Cardiac muscle cell (in vitro differentiated cells and primary cell): Measurements from ENCODE around the gene MTUS2. TPM values are rescaled to one million over a fixed set of nuclear protein-coding genes. Genes with fewer than 3 reads are reported as not detected.

Experiments
- DNase-seq, 2 donors: peaks; one replicate each; pipeline versions ENCODE4 v3.0.0 to v3.0.0-alpha.2; 2010 to 2017; ENCODE audit warnings: low read depth in 1 of 2, low spot score in 1 of 2
- H3K27ac ChIP-seq: fragments of 200-600 bp; sonication (generic); 2 replicates; pipeline ENCODE4 v1.5.1; 2016
- H3K27me3 ChIP-seq: fragments of 200-600 bp; sonication (generic); 2 replicates; pipeline ENCODE4 v1.6.0; 2016; ENCODE audit warnings: control low read depth
- H3K36me3 ChIP-seq: fragments of 200-600 bp; sonication (generic); 2 replicates; pipeline ENCODE4 v1.5.1; 2016; ENCODE audit warnings: control low read depth
- H3K4me1 ChIP-seq: fragments of 200-600 bp; sonication (generic); 2 replicates; pipeline ENCODE4 v1.8.1; 2017; ENCODE audit warnings: low read depth, mild to moderate bottlenecking, mixed run types
- H3K4me3 ChIP-seq: fragments of 200-600 bp; sonication (generic); 2 replicates; pipeline ENCODE4 v1.5.1; 2016; ENCODE audit warnings: mild to moderate bottlenecking
- H3K9me3 ChIP-seq: fragments of 200-600 bp; sonication (generic); 2 replicates; pipeline ENCODE4 v1.5.1; 2017; ENCODE audit warnings: low read depth, mild to moderate bottlenecking, control low read depth
- polyA plus RNA-seq: library from polyadenylated mRNA; unstranded; fragments of >200 nt; fragmentation: Nextera tagmentation; extraction: Ambion mirVana; gene quantifications from 2 replicates; pipeline ENCODE4 v1.2.1, GENCODE V29; 2016
- total RNA-seq: library from RNA; depleted of rRNA; stranded (reverse); fragments of >200 nt; gene quantifications from 2 replicates; pipeline ENCODE4 v1.2.3, GENCODE V29; 2016
- TF ChIP-seq, protein P1 (sequence below): IDR thresholded peaks from 2 replicates; pipeline ENCODE4 v1.5.1; 2012; ENCODE audit warnings: low read depth, mild to moderate bottlenecking, low read length

MTUS2 gene
- total and polyA plus RNA-seq, 2 experiments from 2014 or later = 31.6 to 96.9 TPM

DNA sequence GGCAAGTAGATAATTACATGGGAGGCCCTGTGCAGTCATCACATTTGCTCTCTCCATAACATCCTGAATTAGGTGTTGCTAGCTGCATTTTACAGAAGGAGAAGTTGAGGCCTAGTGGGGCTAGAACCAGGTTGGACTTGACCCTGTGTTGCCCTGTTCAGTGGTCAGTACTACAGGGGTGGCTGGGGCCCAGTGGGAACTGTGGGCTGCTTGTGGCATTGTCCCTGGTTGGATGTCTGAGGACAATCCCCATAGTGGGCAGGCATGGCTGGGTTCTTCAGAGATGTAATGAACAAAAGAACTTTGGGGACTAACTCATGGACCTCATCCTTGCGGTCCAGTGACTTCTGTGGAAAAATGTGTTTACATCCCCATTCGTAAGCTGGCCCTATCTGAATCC is 38.9 kb downstream of the MTUS2 start:
- Histone ChIP-seq H3K36me3 (no peaks in the 10 kb centered on the region), H3K4me1 (no peaks in the 10 kb centered on the region), H3K9me3 (no peaks in the 10 kb centered on the region), H3K4me3 (no peak overlapping the region), H3K27ac (no peak overlapping the region), H3K27me3 (no peaks in the 10 kb centered on the region)
- no peak for DNase-seq
- TF ChIP-seq, protein P1, sequence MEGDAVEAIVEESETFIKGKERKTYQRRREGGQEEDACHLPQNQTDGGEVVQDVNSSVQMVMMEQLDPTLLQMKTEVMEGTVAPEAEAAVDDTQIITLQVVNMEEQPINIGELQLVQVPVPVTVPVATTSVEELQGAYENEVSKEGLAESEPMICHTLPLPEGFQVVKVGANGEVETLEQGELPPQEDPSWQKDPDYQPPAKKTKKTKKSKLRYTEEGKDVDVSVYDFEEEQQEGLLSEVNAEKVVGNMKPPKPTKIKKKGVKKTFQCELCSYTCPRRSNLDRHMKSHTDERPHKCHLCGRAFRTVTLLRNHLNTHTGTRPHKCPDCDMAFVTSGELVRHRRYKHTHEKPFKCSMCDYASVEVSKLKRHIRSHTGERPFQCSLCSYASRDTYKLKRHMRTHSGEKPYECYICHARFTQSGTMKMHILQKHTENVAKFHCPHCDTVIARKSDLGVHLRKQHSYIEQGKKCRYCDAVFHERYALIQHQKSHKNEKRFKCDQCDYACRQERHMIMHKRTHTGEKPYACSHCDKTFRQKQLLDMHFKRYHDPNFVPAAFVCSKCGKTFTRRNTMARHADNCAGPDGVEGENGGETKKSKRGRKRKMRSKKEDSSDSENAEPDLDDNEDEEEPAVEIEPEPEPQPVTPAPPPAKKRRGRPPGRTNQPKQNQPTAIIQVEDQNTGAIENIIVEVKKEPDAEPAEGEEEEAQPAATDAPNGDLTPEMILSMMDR = no peak

DNA sequence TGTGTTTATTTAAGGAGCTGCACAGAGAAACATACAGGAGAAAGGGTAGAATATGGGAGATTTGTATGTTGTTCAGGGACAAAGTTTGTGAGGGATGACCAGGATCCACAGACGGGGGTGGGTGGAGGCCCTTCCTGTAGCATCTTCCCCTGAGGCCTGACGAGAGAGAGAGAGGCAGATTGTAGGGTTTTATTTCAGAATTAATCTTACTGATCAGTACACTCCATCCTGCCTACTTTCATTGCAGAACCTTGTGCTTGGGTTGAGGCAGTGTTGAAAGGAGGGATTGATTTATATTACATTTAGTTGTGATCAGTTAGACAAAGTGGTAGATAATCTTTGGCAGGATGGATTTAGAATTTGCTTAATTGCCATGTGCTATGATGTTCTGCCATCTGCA is 39.6 kb downstream of the MTUS2 start:
- Histone ChIP-seq H3K27me3 (no peaks in the 10 kb centered on the region), H3K27ac (no peak overlapping the region), H3K36me3 (no peaks in the 10 kb centered on the region), H3K9me3 (no peaks in the 10 kb centered on the region), H3K4me3 (no peak overlapping the region), H3K4me1 (no peaks in the 10 kb centered on the region)
- TF ChIP-seq, protein P1 = no peak
- DNase-seq = no peak

DNA sequence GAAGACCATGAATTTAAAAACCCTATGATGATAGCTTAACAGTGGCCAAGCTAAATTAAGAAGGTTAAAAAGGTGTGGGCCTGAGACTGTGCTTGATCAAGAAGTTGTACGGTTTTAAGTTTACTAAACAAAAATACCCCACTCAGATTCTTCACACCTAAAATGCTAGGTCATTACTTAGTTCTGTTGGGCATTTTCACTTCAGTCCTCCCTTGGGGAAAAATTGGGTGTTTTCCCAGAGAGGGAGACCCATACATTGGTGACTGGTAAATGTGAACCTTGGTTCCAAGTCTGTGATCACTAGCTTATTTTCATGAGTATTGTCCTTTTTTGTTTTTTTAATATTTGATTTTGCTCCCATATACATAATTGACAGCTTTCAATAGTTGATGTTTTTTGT is 44.4 kb downstream of the MTUS2 start:
- H3K27ac ChIP-seq = no peak overlapping the region
- H3K4me3 ChIP-seq = no peak overlapping the region
- no peaks in the 10 kb centered on the region for H3K36me3 ChIP-seq
- H3K9me3 ChIP-seq = no peaks in the 10 kb centered on the region
- TF ChIP-seq, protein P1 = no peak
- no peaks in the 10 kb centered on the region for H3K4me1 ChIP-seq
- H3K27me3 ChIP-seq = no peaks in the 10 kb centered on the region
- no peak for DNase-seq

DNA sequence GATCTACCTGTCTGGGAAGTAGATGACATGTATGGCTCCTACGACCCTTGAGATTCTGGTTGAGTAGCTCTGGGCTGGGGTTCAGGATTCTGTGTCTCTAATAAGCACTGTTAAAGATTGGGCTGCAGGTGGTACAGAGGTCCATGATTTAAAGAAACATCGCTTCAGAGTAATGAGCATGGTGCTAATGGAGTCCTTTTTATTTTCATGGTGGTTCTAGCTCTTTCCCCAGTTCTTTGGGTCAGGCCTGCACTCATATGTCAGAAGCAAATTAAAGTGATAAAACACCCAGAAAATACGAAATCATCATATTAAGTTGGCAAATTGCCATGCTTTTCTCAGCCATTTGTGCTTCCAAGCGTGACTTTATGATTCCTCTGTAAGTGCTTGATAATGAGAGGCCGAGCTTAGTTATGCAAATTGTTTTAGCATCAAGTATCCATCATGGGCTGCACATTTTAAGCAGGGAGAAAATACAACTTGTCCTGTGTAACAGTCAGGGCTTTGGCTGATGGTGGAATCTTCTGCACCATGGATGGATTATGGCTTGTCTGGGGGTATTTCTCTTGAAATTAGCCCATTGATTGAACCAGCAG is 45.1 kb downstream of the MTUS2 start:
- Histone ChIP-seq H3K27me3 (no peaks in the 10 kb centered on the region), H3K27ac (no peak overlapping the region), H3K4me1 (no peaks in the 10 kb centered on the region), H3K4me3 (no peak overlapping the region), H3K36me3 (no peaks in the 10 kb centered on the region), H3K9me3 (no peaks in the 10 kb centered on the region)
- TF ChIP-seq, protein P1 = no peak
- no peak for DNase-seq

DNA sequence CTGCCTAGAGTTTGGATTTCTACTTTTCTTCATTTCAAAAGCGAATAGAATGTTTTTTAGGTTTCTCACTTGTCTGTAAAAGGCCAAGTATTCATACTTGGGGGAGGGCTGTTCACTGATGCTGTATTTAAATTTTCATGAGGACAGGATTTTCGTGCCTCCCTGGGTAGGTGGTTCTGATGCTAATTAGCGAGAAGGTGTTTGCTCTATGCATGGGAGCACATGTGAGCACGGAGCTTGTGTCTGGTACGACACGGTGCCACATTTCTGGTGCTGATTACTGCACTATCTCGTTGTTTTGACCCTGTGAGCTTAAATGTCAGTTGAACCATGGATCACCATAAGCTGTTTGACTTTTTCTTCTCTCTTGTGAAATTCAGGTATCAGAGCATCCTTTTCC is 45.8 kb downstream of the MTUS2 start:
- TF ChIP-seq, protein P1 = no peak
- Histone ChIP-seq H3K9me3 (no peaks in the 10 kb centered on the region), H3K36me3 (no peaks in the 10 kb centered on the region), H3K27ac (no peak overlapping the region), H3K4me3 (no peak overlapping the region), H3K4me1 (no peaks in the 10 kb centered on the region), H3K27me3 (no peaks in the 10 kb centered on the region)
- no peak for DNase-seq
